ENCODE data around the gene ARMC2.
"Not testable (repeated sequence)": the region's sequence is repeated elsewhere in the genome, so short reads cannot be mapped to it uniquely, and the experiment has no call there.

The ARMC2 gene

GRCh38 chr6:108921547-108922361 is 73.5 kb downstream of the ARMC2 start:
- DNase-seq: no peak

DNA sequence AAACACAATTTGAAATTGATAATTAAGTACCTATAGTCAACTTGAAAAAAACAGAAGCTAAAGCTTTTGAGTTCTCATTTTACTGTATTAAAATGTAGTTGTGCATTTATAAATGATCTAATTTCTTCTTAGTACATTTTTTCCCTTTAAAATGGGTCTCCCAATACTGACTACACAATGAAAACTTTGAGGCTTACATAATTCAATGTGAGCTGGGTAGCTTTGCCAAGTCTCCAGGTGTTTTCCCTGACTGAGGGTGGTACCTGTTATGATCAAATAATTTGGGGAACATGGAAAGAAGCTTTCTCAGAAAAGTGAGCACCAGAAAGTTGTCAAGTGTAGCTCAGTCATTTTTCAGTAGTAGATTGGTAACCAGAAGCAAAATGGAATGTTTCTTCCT is 74.3 kb downstream of the ARMC2 start:
- no peak for DNase-seq

DNA sequence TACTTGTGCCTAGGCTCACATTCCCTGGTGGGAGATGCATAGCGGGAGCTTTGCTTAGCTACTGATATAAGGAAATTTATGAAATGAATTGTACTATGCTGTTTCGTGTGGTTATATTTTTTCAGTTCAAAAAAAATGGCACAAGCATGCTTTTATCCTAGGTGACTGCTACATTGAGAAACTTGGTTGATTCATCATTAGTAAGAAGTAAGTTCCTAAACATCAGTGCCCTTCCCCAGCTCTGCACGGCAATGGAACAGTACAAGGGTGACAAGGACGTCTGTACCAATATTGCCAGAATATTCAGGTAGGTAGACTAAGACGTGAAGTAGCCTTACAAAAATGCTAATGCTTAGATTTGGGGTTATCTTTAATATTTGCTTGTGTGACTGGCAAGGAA is 79.7 kb downstream of the ARMC2 start:
- no peak for DNase-seq

- DNase-seq: no peak
Observed at GRCh38 chr6:108928650-108929049, 80.4 kb downstream of the ARMC2 start.

GRCh38 chr6:108931090-108931489 is 82.9 kb downstream of the ARMC2 start:
- not testable (repeated sequence) for DNase-seq

DNA sequence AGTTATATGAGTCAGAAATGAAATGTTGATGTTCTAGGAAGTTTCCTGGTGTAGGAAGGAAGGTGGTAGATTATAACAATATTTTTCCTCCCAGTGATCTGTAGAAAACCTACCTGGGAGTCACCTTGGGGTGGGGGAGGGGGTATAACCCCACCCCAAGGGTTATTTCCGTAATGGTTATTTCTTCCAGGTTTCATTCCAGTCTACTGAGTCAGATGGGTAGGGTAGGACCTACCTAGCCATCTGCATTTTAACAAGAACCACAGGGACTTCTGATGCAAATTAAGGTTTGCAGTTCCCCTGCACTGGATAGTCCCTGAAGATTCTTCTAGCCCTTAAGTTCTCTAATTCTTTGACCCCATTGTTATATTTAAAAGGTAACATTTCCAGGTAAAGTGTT is 88.9 kb downstream of the ARMC2 start:
- DNase-seq: no peak

DNA sequence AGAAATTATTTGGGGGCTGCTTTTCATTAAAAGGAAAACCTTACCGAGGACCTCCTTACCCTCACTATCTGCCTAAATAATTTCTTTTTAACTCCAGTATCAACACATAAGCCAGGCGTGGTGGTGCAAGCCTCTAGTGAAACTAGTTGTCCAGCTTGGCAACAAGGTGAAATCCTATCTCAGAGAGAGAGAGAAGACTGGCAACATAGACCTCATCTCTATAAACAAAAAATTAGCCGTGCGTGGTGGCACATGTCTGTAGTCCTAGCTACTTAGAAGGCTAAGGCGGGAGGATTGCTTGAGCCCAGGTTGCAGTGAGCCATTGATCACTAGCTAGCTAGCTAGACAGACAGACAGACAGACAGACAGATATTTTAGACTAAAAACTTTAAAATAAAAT is 92.5 kb downstream of the ARMC2 start:
- DNase-seq: no peak

DNA sequence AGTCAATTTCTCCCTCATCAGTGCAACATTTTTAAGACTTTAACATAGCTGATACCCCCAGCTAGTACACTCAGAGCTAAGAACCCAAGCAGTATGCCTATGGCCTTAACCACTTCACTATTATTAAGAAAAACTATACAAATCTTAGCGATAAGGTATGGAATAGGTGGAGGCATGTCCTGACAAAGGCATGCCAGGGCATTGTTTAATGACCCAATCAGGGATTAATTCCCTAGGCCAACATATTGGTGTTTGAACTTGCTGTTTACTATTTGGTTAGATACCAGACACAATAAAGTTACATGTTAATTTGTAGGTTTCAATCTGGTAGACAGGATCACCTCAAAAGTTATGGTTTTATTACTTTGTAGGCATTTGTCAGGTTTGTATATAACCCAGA is 93.1 kb downstream of the ARMC2 start:
- DNase-seq: no peak

DNA sequence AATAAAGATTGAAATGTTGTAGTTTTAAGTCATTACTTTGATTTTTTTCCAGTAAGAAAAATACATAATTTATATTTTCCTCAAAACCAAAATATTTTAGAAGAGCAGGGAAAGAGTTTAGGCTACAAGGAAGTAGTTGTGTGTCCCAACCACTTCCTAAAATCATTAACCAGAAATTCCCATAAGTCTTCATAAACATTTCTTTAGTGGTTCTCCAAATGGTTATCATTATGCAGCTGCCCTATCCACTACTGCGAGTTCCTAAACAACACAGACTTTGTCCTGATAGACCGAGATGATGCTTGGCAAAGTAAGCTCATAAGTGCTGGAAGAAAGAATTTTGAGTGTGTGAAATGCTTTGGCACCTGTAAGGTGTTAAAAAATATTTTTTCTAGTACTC is 93.6 kb downstream of the ARMC2 start:
- DNase-seq: no peak

GRCh38 chr6:108942556-108943492 is 94.6 kb downstream of the ARMC2 start:
- peak; percentile 67 for DNase-seq

GRCh38 chr6:108944071-108944470 is 95.8 kb downstream of the ARMC2 start:
- no peak for DNase-seq

DNA sequence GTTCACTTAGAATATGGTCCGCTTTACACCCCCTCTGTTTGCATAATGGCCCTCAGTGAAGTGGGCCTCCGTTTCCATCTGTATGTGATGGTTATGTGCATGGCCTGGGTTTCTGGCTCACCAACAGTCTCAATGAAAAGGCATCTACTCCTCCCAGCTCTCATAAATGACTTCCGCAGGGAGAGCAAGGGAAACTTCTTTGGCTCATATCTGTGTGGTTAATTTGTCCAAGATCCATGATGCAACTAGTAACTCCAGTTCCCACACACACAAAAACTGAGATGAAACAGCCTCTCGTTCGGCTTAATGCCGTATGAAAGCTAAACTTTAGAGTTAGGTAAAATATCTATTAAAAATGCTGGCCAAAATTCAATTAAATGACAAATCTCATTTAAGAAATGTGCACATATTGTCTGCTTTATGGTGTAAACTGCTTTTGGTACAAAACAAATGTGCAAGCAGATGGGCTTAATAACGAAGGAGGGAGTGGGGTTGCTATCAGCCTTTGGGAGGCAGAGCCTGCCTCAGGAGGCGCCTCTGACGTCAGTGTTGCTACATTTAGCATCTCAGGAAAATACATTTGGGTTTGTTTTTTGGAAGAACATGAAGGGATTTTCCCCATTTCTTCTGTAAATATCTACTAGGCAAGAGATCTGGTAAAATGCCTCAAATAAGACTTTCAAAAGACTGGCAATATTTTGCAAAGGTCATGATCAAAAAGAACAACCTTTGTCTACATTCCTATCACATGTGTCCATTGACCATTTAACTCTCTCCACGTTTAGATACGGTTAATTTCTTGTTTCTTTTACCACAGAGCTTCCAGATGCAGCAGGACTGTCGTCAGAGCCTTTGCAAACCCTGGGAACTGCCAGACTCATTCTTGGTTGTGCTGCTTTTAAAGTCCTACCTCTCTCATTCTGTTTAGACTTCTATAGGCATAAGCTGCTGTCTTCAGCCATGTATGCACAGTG is 96.8 kb downstream of the ARMC2 start:
- DNase-seq: no peak

- DNase-seq: no peak
Observed at GRCh38 chr6:108945681-108946159, 97.5 kb downstream of the ARMC2 start.

GRCh38 chr6:108946695-108947094 is 98.5 kb downstream of the ARMC2 start:
- no peak for DNase-seq

- DNase-seq: no peak
Observed at GRCh38 chr6:108947114-108947854, 99.1 kb downstream of the ARMC2 start.

- no peak for DNase-seq
Observed at GRCh38 chr6:108948181-108948661, 100.0 kb downstream of the ARMC2 start.

DNA sequence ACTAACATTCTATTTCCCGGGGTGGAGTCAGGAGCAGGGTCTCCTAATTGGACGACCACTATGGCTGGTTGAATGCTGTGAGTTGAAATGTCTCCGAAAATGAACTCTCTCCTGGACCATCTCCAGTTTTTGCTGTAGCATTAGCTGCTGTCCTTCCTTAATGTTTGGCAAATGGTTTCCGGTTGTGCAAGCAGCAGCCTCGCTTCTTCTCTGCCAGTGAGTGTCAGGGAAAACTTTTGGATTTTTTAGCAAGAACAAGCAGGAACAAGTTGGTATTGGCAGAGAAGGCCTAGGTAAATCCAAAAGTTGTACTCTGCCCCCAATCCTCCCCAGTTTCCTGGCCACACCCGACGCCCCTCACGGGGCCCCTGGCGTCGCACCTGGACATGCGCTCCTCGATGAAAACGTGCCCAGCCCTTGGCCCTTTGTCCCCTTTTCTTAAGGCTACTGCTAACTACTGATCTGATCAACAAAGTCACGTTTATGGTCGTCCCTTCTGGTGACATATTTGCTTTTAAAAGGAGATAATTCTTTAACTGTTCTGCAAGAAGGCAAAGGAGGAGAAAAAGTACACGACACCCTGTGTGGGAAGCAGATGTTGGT is 103.2 kb downstream of the ARMC2 start:
- no peak for DNase-seq

DNA sequence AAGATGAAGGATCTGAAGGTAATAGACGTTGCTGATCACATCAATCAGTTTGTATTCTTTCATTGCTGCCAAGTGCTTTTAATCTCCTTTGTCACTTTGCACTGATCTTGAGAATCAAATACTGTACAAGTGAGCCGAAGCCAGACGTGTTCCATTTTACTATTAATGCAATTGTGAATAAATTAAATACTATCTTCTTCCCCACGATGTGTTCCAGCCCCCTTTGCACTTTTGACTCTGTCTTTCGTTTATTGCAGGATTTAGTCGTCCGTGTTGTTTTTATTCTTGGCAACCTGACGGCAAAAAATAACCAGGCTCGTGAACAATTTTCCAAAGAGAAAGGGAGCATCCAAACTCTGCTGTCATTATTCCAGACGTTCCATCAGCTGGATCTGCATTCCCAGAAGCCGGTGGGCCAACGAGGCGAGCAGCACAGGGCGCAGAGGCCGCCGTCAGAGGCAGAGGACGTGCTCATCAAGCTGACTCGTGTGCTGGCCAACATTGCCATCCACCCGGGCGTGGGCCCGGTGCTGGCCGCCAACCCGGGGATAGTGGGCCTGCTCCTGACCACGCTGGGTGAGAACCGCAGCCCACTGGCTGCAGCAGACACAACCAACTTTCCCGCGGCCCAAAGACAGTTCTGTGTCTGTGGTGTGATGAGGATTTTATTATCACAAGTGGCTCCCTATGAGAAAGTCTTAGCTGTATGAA is 104.7 kb downstream of the ARMC2 start:
- DNase-seq: no peak

DNA sequence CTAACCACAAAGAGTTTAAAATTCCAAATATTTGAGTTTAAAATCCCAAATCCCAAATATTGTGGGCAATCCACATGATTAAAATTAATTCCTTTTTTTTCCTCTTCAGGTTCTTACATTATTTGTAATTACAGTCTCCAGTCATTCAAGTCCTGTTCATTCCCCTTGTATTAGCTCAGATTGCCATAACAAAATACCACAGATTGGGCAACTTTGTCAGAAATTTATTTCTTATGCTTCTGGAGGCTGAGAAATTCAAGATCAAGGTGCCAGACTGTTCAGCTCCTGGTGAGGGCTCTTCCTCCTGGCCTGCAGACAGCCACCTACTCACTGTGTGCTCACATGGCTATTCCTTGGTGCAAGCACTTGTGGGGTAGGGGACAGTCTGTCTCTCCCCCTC is 105.5 kb downstream of the ARMC2 start:
- no peak for DNase-seq

DNA sequence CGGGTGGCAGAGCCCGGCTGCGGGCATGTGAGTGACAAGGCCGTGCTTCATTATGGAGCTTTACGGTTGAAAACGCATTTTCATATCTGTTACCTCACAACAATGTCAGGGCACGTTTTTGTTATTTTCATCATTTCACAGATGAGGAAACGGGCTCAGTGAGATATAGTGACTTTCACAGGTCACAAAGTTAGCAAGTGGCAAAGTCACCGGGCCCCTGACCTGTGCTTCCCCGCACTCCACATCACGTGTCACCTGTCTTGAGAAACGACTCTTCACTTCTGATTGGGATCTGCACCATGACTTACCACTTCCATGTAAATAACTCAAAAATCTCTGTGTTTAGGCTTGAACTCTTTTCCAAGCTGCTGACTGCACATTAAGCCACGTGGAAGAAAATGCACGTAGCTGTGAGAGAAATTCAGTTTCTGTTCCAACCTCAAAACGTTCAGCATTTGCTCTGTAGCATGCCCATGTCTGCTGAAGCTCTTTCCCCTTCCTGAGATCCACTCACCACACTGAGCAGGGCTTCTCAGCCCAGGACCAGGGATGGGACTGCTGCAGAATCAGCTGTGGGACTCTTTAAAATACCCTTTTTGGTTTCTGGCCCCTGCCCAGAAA is 107.2 kb downstream of the ARMC2 start:
- DNase-seq: no peak
